NCI-H2196 (cell line): ENCODE data around the gene CARMIL1.

ENCODE experiments used
- DNase-seq: peaks from one replicate; lab custom pipeline; 2025; ENCODE audit not compliant: unreplicated experiment; lab: John Stamatoyannopoulos, UW

CARMIL1 gene

GRCh38 chr6:25497383-25498040 lies 218.3 kb downstream of the CARMIL1 start:
- DNase-seq, result no peak

- no peak for DNase-seq
These were observed 219.3 kb downstream of the CARMIL1 start for GRCh38 chr6:25498505-25498904.

GRCh38 chr6:25499615-25500235 lies 220.6 kb downstream of the CARMIL1 start:
- DNase-seq, result no peak

- no peak for DNase-seq
These were observed 224.5 kb downstream of the CARMIL1 start for GRCh38 chr6:25503686-25504085.

- no peak for DNase-seq
These were observed 225.5 kb downstream of the CARMIL1 start for GRCh38 chr6:25504661-25505060.

GRCh38 chr6:25506020-25506419 lies 226.8 kb downstream of the CARMIL1 start:
- DNase-seq, result no peak

GRCh38 chr6:25508051-25508450 lies 228.9 kb downstream of the CARMIL1 start:
- DNase-seq, result no peak

GRCh38 chr6:25511376-25511775 lies 232.2 kb downstream of the CARMIL1 start:
- no peak for DNase-seq

GRCh38 chr6:25512560-25512959 lies 233.4 kb downstream of the CARMIL1 start:
- DNase-seq, result no peak

GRCh38 chr6:25519856-25520255 lies 240.7 kb downstream of the CARMIL1 start:
- no peak for DNase-seq

GRCh38 chr6:25524542-25524941 lies 245.4 kb downstream of the CARMIL1 start:
- DNase-seq, result no peak

- DNase-seq, result no peak
These were observed 245.9 kb downstream of the CARMIL1 start for GRCh38 chr6:25525078-25525477.

GRCh38 chr6:25534942-25535631 lies 255.9 kb downstream of the CARMIL1 start:
- no peak for DNase-seq

GRCh38 chr6:25535632-25536225 lies 256.6 kb downstream of the CARMIL1 start:
- no peak for DNase-seq

- DNase-seq, result no peak
These were observed 257.6 kb downstream of the CARMIL1 start for GRCh38 chr6:25536781-25537180.

- no peak for DNase-seq
These were observed 258.3 kb downstream of the CARMIL1 start for GRCh38 chr6:25537349-25538018.

GRCh38 chr6:25541228-25541627 lies 262.1 kb downstream of the CARMIL1 start:
- DNase-seq, result no peak

- no peak for DNase-seq
These were observed 264.1 kb downstream of the CARMIL1 start for GRCh38 chr6:25542984-25543910.

- DNase-seq, result no peak
These were observed 265.7 kb downstream of the CARMIL1 start for GRCh38 chr6:25544833-25545232.

GRCh38 chr6:25547797-25548196 lies 268.6 kb downstream of the CARMIL1 start:
- no peak for DNase-seq
